Hepatocyte (in vitro differentiated cells): Measurements from ENCODE around the gene SNX20. TPM values are rescaled to one million over a fixed set of nuclear protein-coding genes. Genes with fewer than 3 reads are reported as not detected.

Source experiments
- DNase-seq: peaks from one replicate; pipeline ENCODE4 v3.0.0-alpha.2; 2016; ENCODE audit warnings: low spot score
- H2AFZ ChIP-seq: fragments of 200-600 bp; sonication (generic); 2 replicates; pipeline ENCODE4 v1.6.0; 2016; ENCODE audit warnings: antibody characterized with exemption, mild to moderate bottlenecking
- H3K27ac ChIP-seq: fragments of 200-600 bp; sonication (generic); 2 replicates; pipeline ENCODE4 v1.5.1; 2016; ENCODE audit warnings: mild to moderate bottlenecking
- H3K27me3 ChIP-seq: fragments of 200-600 bp; sonication (generic); 2 replicates; pipeline ENCODE4 v1.6.1; 2016
- H3K36me3 ChIP-seq: fragments of 200-600 bp; sonication (generic); replicated peaks from 2 replicates; pipeline ENCODE4 v1.5.1; 2016; ENCODE audit warnings: low read depth; ENCODE audit not compliant: insufficient read depth
- H3K4me1 ChIP-seq: fragments of 200-600 bp; sonication (generic); 2 replicates; pipeline ENCODE4 v1.5.1; 2016; ENCODE audit warnings: mild to moderate bottlenecking, moderate library complexity; ENCODE audit not compliant: insufficient read depth
- H3K4me2 ChIP-seq: fragments of 200-600 bp; sonication (generic); 2 replicates; pipeline ENCODE4 v1.6.0; 2016
- H3K4me3 ChIP-seq: fragments of 200-600 bp; sonication (generic); 2 replicates; pipeline ENCODE4 v1.5.1; 2016; ENCODE audit warnings: mild to moderate bottlenecking
- H3K79me2 ChIP-seq: fragments of 200-600 bp; sonication (generic); 2 replicates; pipeline ENCODE4 v1.6.0; 2017; ENCODE audit warnings: mild to moderate bottlenecking
- H3K9me2 ChIP-seq: fragments of 200-600 bp; sonication (generic); replicated peaks from 2 replicates; pipeline ENCODE4 v1.6.0; 2017; ENCODE audit warnings: mild to moderate bottlenecking; ENCODE audit not compliant: insufficient read depth
- H3K9me3 ChIP-seq: fragments of 200-600 bp; sonication (generic); 2 replicates; pipeline ENCODE4 v1.5.1; 2016; ENCODE audit warnings: low read depth, mild to moderate bottlenecking
- H4K20me1 ChIP-seq: fragments of 200-600 bp; sonication (generic); 2 replicates; pipeline ENCODE4 v1.6.0; 2016; ENCODE audit warnings: mild to moderate bottlenecking; ENCODE audit not compliant: insufficient read depth, poor library complexity, severe bottlenecking
- CTCF ChIP-seq: fragments of 200-600 bp; sonication (generic); IDR thresholded peaks from 2 replicates; pipeline ENCODE4 v1.5.1; 2016; ENCODE audit warnings: antibody characterized with exemption, mild to moderate bottlenecking; ENCODE audit not compliant: poor library complexity
- EZH2 ChIP-seq: fragments of 200-600 bp; sonication (generic); IDR thresholded peaks from 2 replicates; pipeline ENCODE4 v1.6.1; 2016; ENCODE audit warnings: antibody characterized with exemption, mild to moderate bottlenecking, borderline replicate concordance
- EZH2phosphoT487 ChIP-seq: fragments of 200-600 bp; sonication (generic); IDR thresholded peaks from one replicate; pipeline ENCODE4 v1.6.1; 2018; ENCODE audit warnings: antibody characterized with exemption, mild to moderate bottlenecking, low read depth, moderate library complexity; ENCODE audit not compliant: unreplicated experiment, severe bottlenecking
- WGBS: methylation state at CpG from one replicate; pipeline ENCODE4 v1.1.6; 2016; ENCODE audit warnings: low lambda C conversion rate; ENCODE audit errors: missing lambda C conversion rate; 5-methylcytosine and 5-hydroxymethylcytosine counted together
- polyA plus RNA-seq: library from polyadenylated mRNA; unstranded; fragments of >200 nt; fragmentation: Nextera tagmentation; extraction: Ambion mirVana; gene quantifications from 2 replicates; pipeline ENCODE4 v1.2.1, GENCODE V29; 2016
- total RNA-seq: library from RNA; depleted of rRNA; stranded (reverse); fragments of >200 nt; gene quantifications from 2 replicates; pipeline ENCODE4 v1.2.3, GENCODE V29; 2014

SNX20 gene
- total and polyA plus RNA-seq, 2 experiments from 2014 or later, result not detected

GRCh38 chr16:50684823-50685461 is 3.8 kb upstream of the SNX20 start:
- no peak overlapping the region for H3K4me2 ChIP-seq
- H2AFZ ChIP-seq, result no peak overlapping the region
- TF ChIP-seq CTCF, result no peak
- no peak for TF ChIP-seq EZH2phosphoT487
- TF ChIP-seq EZH2, result no peak
- no peak overlapping the region for H3K4me3 ChIP-seq
- H3K36me3 ChIP-seq, result no peaks in the 10 kb centered on the region
- WGBS, result 93% methylated on average over 11 of the region's 11 CpGs
- H3K79me2 ChIP-seq, result no peaks in the 10 kb centered on the region
- no peaks in the 10 kb centered on the region for H3K4me1 ChIP-seq
- H3K9me2 ChIP-seq, result no peaks in the 10 kb centered on the region
- H3K9me3 ChIP-seq, result no peaks in the 10 kb centered on the region
- H4K20me1 ChIP-seq, result no peaks in the 10 kb centered on the region
- DNase-seq, result no peak
- no peak overlapping the region for H3K27ac ChIP-seq
- no peaks in the 10 kb centered on the region for H3K27me3 ChIP-seq

- no peak for DNase-seq
- Histone ChIP-seq H3K4me2 (no peak overlapping the region), H3K9me2 (no peaks in the 10 kb centered on the region), H3K36me3 (no peaks in the 10 kb centered on the region), H3K27me3 (no peaks in the 10 kb centered on the region), H2AFZ (no peak overlapping the region), H3K9me3 (no peaks in the 10 kb centered on the region), H4K20me1 (no peaks in the 10 kb centered on the region), H3K27ac (no peak overlapping the region), H3K79me2 (no peaks in the 10 kb centered on the region), H3K4me1 (no peaks in the 10 kb centered on the region), H3K4me3 (no peak overlapping the region)
- no peak for TF ChIP-seq CTCF
- no peak for TF ChIP-seq EZH2
- no peak for TF ChIP-seq EZH2phosphoT487
- 82% methylated on average over 14 of the region's 14 CpGs for WGBS
These were observed 2.7 kb upstream of the SNX20 start for GRCh38 chr16:50683689-50684374.

GRCh38 chr16:50680556-50680893 is 587 bp downstream of the SNX20 start:
- H3K4me2 ChIP-seq, result no peak overlapping the region
- H3K79me2 ChIP-seq, result no peaks in the 10 kb centered on the region
- no peak for DNase-seq
- H4K20me1 ChIP-seq, result no peaks in the 10 kb centered on the region
- no peaks in the 10 kb centered on the region for H3K9me3 ChIP-seq
- no peaks in the 10 kb centered on the region for H3K36me3 ChIP-seq
- H3K9me2 ChIP-seq, result no peaks in the 10 kb centered on the region
- WGBS, result 95% methylated on average over 3 of the region's 3 CpGs
- no peaks in the 10 kb centered on the region for H3K4me1 ChIP-seq
- no peak overlapping the region for H3K4me3 ChIP-seq
- TF ChIP-seq EZH2, result no peak
- TF ChIP-seq CTCF, result no peak
- TF ChIP-seq EZH2phosphoT487, result no peak
- H3K27ac ChIP-seq, result no peak overlapping the region
- H2AFZ ChIP-seq, result no peak overlapping the region
- H3K27me3 ChIP-seq, result no peaks in the 10 kb centered on the region
